ENCODE measurements around the gene KIF7. TPM values are rescaled to one million over a fixed set of nuclear protein-coding genes. Genes with fewer than 3 reads are reported as not detected.

Gene KIF7
- total and polyA plus RNA-seq, 2 of the 8 experiments (the other 6 are each of a cell fraction or from before 2014, with no cell fraction given) = 4.9 to 14.0 TPM

- no peak overlapping the region for H4K5ac ChIP-seq (ENCODE audit: insufficient read length, low read depth, low read length)
- no peak overlapping the region for H3K56ac ChIP-seq (replicated peaks; ENCODE audit: insufficient read length, low read depth, low read length)
- WGBS, 2 experiments (ENCODE audit: extremely low coverage in 1 of 2, insufficient coverage in 1 of 2, insufficient read length in 1 of 2, insufficient replicate concordance in 2 of 2, low coverage in 1 of 2, low lambda C conversion rate in 2 of 2, missing lambda C conversion rate in 1 of 2) = 92% methylated on average over 5 of the region's 5 CpGs; no CpG with 5 or more reads in 1 of the 2 experiments
- no peaks in the 10 kb centered on the region for H3K79me2 ChIP-seq (ENCODE audit: control insufficient read depth in 1 of 2, insufficient read depth in 2 of 2, low read length in 2 of 2)
- no peak overlapping the region for H3K27ac ChIP-seq (ENCODE audit: low read depth, low read length)
- H4K20me1 ChIP-seq (replicated peaks in 1 of 2; ENCODE audit: control insufficient read depth in 1 of 2, insufficient read depth in 2 of 2, low read length in 2 of 2) = peaks cover 5 to 24% of the 10 kb centered on the region in 2 experiments
- H2BK20ac ChIP-seq (ENCODE audit: low read length) = no peak overlapping the region
- H3K79me1 ChIP-seq (ENCODE audit: low read depth, low read length) = no peaks in the 10 kb centered on the region; the same call in 1 of the 2 replicates
- no peak overlapping the region for H3K4ac ChIP-seq (replicated peaks; ENCODE audit: insufficient read length, low read depth, low read length)
- H3K23me2 ChIP-seq (ENCODE audit: low read depth, low read length) = no peaks in the 10 kb centered on the region
- H3K4me1 ChIP-seq (replicated peaks in 1 of 4; ENCODE audit: control insufficient read depth in 3 of 4, insufficient read depth in 4 of 4, low read length in 3 of 4) = no peaks in the 10 kb centered on the region
- H4K8ac ChIP-seq (ENCODE audit: extremely low read depth, insufficient read depth, low read length) = no peak overlapping the region
- no peak for TF ChIP-seq SP2 (IDR thresholded peaks at IDR 0.05; ENCODE audit: low read length)
- TF ChIP-seq KDM5A (IDR thresholded peaks at IDR 0.05; ENCODE audit: low read length) = no peak
- no peak for TF ChIP-seq POU5F1 (IDR thresholded peaks at IDR 0.05; ENCODE audit: low read depth, low read length)
- no peak for TF ChIP-seq USF2 (IDR thresholded peaks at IDR 0.05; ENCODE audit: low read length)
- no peak for TF ChIP-seq YY1 (IDR thresholded peaks at IDR 0.05; ENCODE audit: low read depth, low read length)
- no peak for TF ChIP-seq HDAC6 (IDR thresholded peaks at IDR 0.05; ENCODE audit: low read depth, low read length)
- TF ChIP-seq SIRT6 (IDR thresholded peaks at IDR 0.05; ENCODE audit: low read length) = no peak
- DNase-seq (ENCODE audit: low read depth in 1 of 2, low spot score in 2 of 2) = no peak
- H3K36me3 ChIP-seq (ENCODE audit: control insufficient read depth in 2 of 4, insufficient read depth in 4 of 4, low read length in 3 of 4) = peaks cover 46 to 97% (median 80%) of the 10 kb centered on the region in 4 experiments
- H3K14ac ChIP-seq (ENCODE audit: insufficient read length) = no peak overlapping the region
- H2BK15ac ChIP-seq (ENCODE audit: low read length) = no peak overlapping the region
- H3K9me3 ChIP-seq (ENCODE audit: insufficient read depth in 2 of 2, low read depth in 1 of 2, low read length in 1 of 2) = peaks cover 14 to 38% of the 10 kb centered on the region in 2 experiments; a peak in 3 of 4 replicates
- no peak overlapping the region for H3K4me2 ChIP-seq (ENCODE audit: insufficient read depth in 1 of 2, low read depth in 2 of 2, low read length in 2 of 2)
- H3K18ac ChIP-seq (ENCODE audit: extremely low read depth, low read length) = no peak overlapping the region
- H2BK12ac ChIP-seq (ENCODE audit: low read depth, low read length) = no peak overlapping the region
- no peak for FAIRE-seq
- H3K23ac ChIP-seq (ENCODE audit: insufficient read length) = no peak overlapping the region
- ChIA-PET POLR2A (ENCODE audit: partially characterized antibody) (interaction anchor here (0.5 to 1.2 kb wide), 4 partner anchors 9 to 32 kb away, joined by 3 read pairs; no protein-coding TSS in a partner anchor), CTCF (ENCODE audit: partially characterized antibody) (interaction anchor here (1.0 to 1.4 kb wide), 2 partner anchors 16 to 17 kb away, joined by 5 read pairs; no protein-coding TSS in a partner anchor)
- H4K91ac ChIP-seq (replicated peaks; ENCODE audit: insufficient read length, low read length) = no peak overlapping the region
- H2BK5ac ChIP-seq (ENCODE audit: low read depth, low read length) = no peak overlapping the region
- H2AK5ac ChIP-seq (ENCODE audit: low read depth, low read length) = no peak overlapping the region
- H3K9ac ChIP-seq (replicated peaks in 1 of 4; ENCODE audit: extremely low read depth in 1 of 4, low read depth in 3 of 4, low read length in 3 of 4) = no peak overlapping the region
- no peak overlapping the region for H2AFZ ChIP-seq (ENCODE audit: low read length)
- no peak overlapping the region for H2BK120ac ChIP-seq (replicated peaks; ENCODE audit: low read depth, low read length)
- H3K4me3 ChIP-seq (ENCODE audit: extremely low read depth in 1 of 4, insufficient read depth in 2 of 4, low read depth in 3 of 4, low read length in 4 of 4) = no peak overlapping the region
- H3K27me3 ChIP-seq (replicated peaks in 1 of 4; ENCODE audit: control insufficient read depth in 3 of 4, extremely low read depth in 1 of 4, insufficient read depth in 3 of 4, low read length in 3 of 4) = no peaks in the 10 kb centered on the region; a peak in 1 of 7 replicates
Measured at GRCh38 chr15:89629829-89630228, 25.4 kb downstream of the KIF7 start.
